HG02763 (cell line): ENCODE results near the gene NDUFAF2.

Source experiments
- ATAC-seq: cut with Tn5 transposase; IDR thresholded peaks from one replicate; pipeline ENCODE4 v1.9.1; 2021; ENCODE audit warnings: mild to moderate bottlenecking, moderate library complexity; ENCODE audit not compliant: unreplicated experiment

The NDUFAF2 gene

GRCh38 chr5:61114441-61114840 is 169.4 kb downstream of the NDUFAF2 start:
- no peak for ATAC-seq

- ATAC-seq: no peak
These were observed 171.0 kb downstream of the NDUFAF2 start for GRCh38 chr5:61115968-61116367.

GRCh38 chr5:61119066-61119465 is 174.1 kb downstream of the NDUFAF2 start:
- no peak for ATAC-seq

- ATAC-seq: no peak
These were observed 175.5 kb downstream of the NDUFAF2 start for GRCh38 chr5:61120534-61120933.

- no peak for ATAC-seq
These were observed 178.1 kb downstream of the NDUFAF2 start for GRCh38 chr5:61123145-61123544.

- ATAC-seq: no peak
These were observed 185.3 kb downstream of the NDUFAF2 start for GRCh38 chr5:61130289-61130688.

GRCh38 chr5:61132559-61132958 is 187.6 kb downstream of the NDUFAF2 start:
- ATAC-seq: no peak

GRCh38 chr5:61137835-61138234 is 192.8 kb downstream of the NDUFAF2 start:
- no peak for ATAC-seq

GRCh38 chr5:61139094-61139873 is 194.3 kb downstream of the NDUFAF2 start:
- ATAC-seq: no peak

- ATAC-seq: no peak
These were observed 194.9 kb downstream of the NDUFAF2 start for GRCh38 chr5:61139931-61140330.

- no peak for ATAC-seq
These were observed 196.8 kb downstream of the NDUFAF2 start for GRCh38 chr5:61141801-61142200.

- ATAC-seq: no peak
These were observed 197.4 kb downstream of the NDUFAF2 start for GRCh38 chr5:61142391-61142790.

- no peak for ATAC-seq
These were observed 197.8 kb downstream of the NDUFAF2 start for GRCh38 chr5:61142811-61143210.

- ATAC-seq: no peak
These were observed 203.5 kb downstream of the NDUFAF2 start for GRCh38 chr5:61148515-61148914.

- ATAC-seq: no peak
These were observed 206.9 kb downstream of the NDUFAF2 start for GRCh38 chr5:61151893-61152292.

- no peak for ATAC-seq
These were observed 214.1 kb downstream of the NDUFAF2 start for GRCh38 chr5:61159070-61159469.

GRCh38 chr5:61159836-61160235 is 214.8 kb downstream of the NDUFAF2 start:
- ATAC-seq: no peak

- no peak for ATAC-seq
These were observed 215.5 kb downstream of the NDUFAF2 start for GRCh38 chr5:61160497-61160896.

- peak; percentile 97 for ATAC-seq
These were observed 217.2 kb downstream of the NDUFAF2 start, which contains the start of gene SMIM15 for GRCh38 chr5:61162010-61162831. SMIM15 (minus strand) TSS chr5:61162468; CDS start chr5:61160171, 2,297 bp downstream.

GRCh38 chr5:61162832-61163567 is 218.0 kb downstream of the NDUFAF2 start:
- no peak for ATAC-seq

GRCh38 chr5:61163905-61164304 is 218.9 kb downstream of the NDUFAF2 start:
- no peak for ATAC-seq
